ENCODE data around the gene FHL1.
"Not testable (repeated sequence)": the region's sequence is repeated elsewhere in the genome, so short reads cannot be mapped to it uniquely, and the experiment has no call there.

The FHL1 gene

GRCh38 chrX:136146614-136147314, 569 bp upstream of the FHL1 start:
- DNase-seq (ENCODE audit: low read depth in 2 of 2): no peak

DNA sequence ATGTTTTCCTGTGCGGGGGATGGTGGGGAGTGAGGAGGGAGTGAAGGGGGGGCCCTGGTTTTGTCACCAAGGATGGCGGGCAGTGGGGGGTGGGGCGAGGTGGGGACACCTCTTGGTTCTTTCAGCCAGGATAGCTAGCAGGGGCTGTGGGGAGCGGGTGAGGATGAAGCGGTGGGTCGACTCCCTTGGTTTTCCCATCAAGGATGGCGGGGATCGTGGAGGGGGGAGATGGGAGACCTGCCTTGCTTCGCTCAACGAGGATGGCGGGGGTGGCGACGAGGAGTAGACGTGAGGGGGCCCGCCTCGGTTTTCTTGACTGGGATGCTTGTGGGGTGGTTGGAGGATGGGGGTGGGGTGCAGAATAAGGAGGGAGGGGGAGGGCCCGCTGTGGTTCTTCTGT, 643 bp downstream of the FHL1 start:
- no peak for DNase-seq (ENCODE audit: low read depth in 2 of 2)

- DNase-seq (ENCODE audit: low read depth in 2 of 2): no peak
Observed at GRCh38 chrX:136148391-136148790, 1.1 kb downstream of the FHL1 start.

- DNase-seq (ENCODE audit: low read depth in 2 of 2): no peak
Observed at GRCh38 chrX:136154998-136155397, 7.7 kb downstream of the FHL1 start.

- no peak for DNase-seq (ENCODE audit: low read depth in 2 of 2)
Observed at GRCh38 chrX:136156560-136157117, 9.3 kb downstream of the FHL1 start.

DNA sequence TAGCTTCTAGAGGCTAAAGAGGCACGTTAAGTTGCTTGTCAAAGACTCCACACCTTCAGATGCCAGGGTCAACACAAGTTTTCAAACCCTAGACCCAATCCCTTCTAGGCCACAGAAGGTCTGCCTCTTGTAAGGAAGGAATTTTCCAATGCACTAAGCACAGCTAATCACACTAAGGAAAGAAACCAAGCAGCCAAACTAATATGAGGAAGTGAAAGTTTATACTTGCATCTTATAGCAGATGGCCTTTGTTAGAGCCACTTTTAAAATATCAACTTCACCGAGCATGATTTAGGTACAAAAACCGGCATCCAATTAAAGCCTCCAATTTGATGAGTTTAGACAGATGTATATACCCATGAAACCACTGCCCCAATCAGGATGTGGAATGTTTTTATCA, 9.9 kb downstream of the FHL1 start:
- DNase-seq (ENCODE audit: low read depth in 2 of 2): no peak

DNA sequence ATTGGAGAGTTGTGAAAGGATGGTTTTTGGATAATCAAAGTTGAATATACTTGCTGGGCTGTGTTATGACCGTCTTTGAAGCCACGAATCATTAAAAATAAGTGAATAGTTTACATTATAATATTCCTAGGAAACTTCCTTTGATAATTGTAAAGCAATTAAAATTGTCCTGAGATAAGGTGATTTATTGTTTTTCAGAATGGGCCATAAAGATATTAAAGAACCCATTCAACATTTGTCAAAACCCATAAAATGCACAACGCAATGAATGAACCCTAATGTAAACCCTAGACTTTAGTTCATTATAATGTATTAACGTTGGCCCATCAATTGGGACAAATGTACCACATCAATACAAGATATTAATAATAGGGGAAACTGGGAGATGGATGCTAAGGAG, 11.4 kb downstream of the FHL1 start:
- DNase-seq (ENCODE audit: low read depth in 2 of 2): no peak

GRCh38 chrX:136159611-136160025, 12.3 kb downstream of the FHL1 start:
- no peak for DNase-seq (ENCODE audit: low read depth in 2 of 2)

GRCh38 chrX:136162827-136163570, 15.7 kb downstream of the FHL1 start:
- no peak for DNase-seq (ENCODE audit: low read depth in 2 of 2)

DNA sequence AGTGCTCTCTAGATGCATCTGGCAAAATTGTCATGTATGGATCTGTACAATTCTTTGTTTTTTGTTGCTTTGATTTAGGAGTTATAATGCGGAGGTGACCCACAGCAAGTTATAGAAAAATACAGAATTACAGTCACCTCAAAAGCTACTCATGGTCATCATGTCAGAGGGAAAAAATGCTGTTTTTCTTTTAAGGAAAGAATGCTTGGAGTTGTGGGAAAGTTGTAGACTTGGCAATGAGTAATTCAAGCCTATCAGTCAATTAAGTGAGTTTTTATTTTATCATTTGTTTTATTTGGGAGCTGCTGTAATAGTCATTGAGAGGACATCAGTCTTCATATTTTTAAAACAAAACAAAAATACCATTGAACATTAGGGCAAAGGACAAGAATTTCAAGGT, 16.4 kb downstream of the FHL1 start:
- DNase-seq (ENCODE audit: low read depth in 2 of 2): no peak

- no peak for DNase-seq (ENCODE audit: low read depth in 2 of 2)
Observed at GRCh38 chrX:136165406-136165805, 18.1 kb downstream of the FHL1 start.

GRCh38 chrX:136166221-136166855, 19.0 kb downstream of the FHL1 start:
- DNase-seq (ENCODE audit: low read depth in 2 of 2): no peak

DNA sequence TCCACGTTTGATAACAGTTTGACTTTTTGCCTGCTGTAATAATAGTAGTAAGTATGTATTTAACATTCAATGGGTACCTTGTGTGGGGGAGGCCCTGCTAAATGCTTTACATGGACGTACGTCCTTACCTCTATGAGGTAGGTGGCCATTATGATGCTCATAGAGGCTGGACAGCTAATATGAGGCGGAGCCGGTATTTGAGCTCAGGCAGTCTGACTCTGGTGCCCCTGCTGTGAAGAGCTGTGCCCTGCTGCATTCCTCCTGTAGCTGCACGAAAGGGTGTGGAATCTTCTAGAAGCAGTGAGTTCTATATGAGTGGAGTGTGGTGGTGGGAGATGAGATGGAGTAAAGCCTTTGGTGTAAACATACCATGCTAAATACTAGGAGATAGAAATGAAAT, 20.7 kb downstream of the FHL1 start:
- not testable (repeated sequence) for DNase-seq (ENCODE audit: low read depth in 2 of 2)

DNA sequence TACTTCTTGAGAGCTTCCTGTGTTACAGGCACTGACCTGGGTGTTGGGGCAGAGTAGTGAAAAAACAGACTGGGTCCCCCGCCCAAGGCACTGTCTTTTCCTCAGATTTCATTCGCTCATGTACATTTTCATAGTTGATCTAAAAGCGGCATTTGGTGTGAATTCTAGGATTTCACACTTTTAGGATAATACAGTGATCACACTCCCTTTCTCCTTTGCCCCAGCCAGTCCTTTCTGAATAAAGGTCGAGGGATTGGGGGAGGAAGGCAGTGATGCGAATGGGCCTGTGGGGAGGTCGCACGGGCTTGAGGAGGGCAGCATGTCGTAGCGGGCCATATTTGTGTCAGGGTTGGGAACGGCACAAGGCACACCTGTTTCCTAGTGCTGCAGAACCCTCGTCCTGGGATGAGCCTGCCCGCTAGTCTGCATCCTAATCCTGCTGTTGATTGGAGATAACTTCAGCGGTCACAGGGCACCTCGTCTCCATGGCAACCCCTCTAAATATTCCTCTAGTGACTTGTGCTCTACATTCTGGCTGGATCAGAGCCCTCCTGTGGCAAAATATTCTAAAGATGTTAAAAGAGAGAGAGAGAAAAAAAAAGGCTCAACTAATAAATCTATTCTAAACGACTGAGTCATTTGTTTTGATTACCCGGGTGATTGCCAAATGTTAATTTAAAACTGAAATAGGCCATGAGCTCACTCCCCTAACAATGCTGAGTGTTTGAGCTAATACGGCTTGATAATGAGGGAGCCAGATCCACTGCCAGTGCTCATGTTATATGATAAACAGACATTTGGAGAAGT, 21.8 kb downstream of the FHL1 start:
- DNase-seq (ENCODE audit: low read depth in 2 of 2): no peak

- DNase-seq (ENCODE audit: low read depth in 2 of 2): no peak
Observed at GRCh38 chrX:136170139-136170800, 22.9 kb downstream of the FHL1 start.

- DNase-seq (ENCODE audit: low read depth in 2 of 2): no peak
Observed at GRCh38 chrX:136171420-136171819, 24.1 kb downstream of the FHL1 start.

- DNase-seq (ENCODE audit: low read depth in 2 of 2): no peak
Observed at GRCh38 chrX:136176399-136176825, 29.1 kb downstream of the FHL1 start.

- DNase-seq (ENCODE audit: low read depth in 2 of 2): no peak
Observed at GRCh38 chrX:136179133-136179532, 31.8 kb downstream of the FHL1 start.

DNA sequence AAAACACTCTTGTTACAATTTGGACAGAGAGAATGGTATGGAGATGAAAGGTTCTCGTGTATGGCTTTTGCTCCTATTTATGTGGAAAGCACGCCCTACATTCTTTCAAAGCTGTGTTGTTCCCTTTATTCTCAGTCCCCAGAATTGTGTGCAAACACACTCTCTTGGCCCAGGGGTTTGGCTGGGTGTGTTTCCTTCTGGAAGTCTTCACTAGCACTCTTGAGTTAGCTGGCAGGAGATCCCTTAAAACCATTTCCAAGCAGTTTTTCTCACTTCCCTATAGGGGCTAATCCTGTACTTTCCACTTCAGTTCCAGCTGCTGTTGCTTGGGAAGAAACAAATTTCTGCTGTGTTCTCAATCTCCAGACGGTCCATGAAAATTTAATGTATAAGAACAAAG, 35.1 kb downstream of the FHL1 start:
- DNase-seq (ENCODE audit: low read depth in 2 of 2): no peak

DNA sequence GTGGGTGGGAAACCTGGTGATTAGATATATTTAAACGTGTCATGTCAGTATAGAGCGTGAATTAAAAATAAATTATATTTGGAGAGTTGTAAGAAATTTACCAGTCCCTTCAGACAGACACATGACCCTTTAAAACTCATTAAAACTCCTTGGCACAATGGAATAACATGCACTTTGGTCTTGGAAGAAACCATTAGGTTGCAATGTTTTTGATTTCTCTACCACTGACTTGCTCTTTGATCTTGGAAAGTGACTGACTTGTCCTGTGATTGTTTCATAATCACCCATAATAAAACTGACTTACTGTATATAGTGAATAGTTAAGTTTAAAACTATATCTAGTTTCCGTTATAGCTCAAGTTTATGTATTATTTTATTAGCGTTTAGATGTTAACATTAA, 35.8 kb downstream of the FHL1 start:
- DNase-seq (ENCODE audit: low read depth in 2 of 2): no peak

DNA sequence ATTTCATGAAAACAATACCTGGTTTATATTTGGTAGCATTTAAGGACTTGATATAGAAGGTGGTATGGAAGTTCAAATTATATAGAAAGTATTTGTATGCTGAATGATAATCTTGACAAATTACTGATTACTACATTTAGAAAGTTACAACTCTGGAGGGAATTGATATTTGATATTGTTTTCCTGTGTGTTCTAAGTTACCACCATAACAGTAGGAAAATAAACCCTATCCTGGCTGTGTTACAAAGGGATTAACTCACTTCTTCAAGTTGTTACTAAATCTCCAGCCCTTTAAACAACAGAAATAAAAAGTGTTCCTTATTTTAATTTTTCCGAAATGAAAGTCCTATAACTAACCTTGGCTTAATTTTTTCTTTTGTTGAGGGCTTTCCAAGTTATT, 36.6 kb downstream of the FHL1 start:
- DNase-seq (ENCODE audit: low read depth in 2 of 2): no peak
